Subcutaneous abdominal adipose tissue (tissue), 5 donors: ENCODE measurements around the gene CFAP69.
"Not testable (repeated sequence)": the region's sequence is repeated elsewhere in the genome, so short reads cannot be mapped to it uniquely, and the experiment has no call there.

Source experiments
- H3K27ac ChIP-seq: one replicate; pipeline ENCODE4 v1.7.0; 2013; ENCODE audit warnings: low read depth, mild to moderate bottlenecking, inconsistent platforms, low read length, moderate library complexity
- H3K27me3 ChIP-seq, 5 donors: one replicate each; pipeline ENCODE4 v1.7.0; 2013; ENCODE audit warnings: low read length in 5 of 5, inconsistent platforms in 1 of 5; ENCODE audit not compliant: control insufficient read depth in 5 of 5, insufficient read depth in 4 of 5
- H3K36me3 ChIP-seq, 5 donors: one replicate each; pipeline ENCODE4 v1.7.0; 2013; ENCODE audit warnings: low read length in 5 of 5; ENCODE audit not compliant: control insufficient read depth in 5 of 5, insufficient read depth in 5 of 5
- H3K4me1 ChIP-seq, 5 donors: one replicate each; pipeline ENCODE4 v1.7.0; 2013; ENCODE audit warnings: low read length in 5 of 5, mild to moderate bottlenecking in 3 of 5, moderate library complexity in 1 of 5; ENCODE audit not compliant: control insufficient read depth in 5 of 5, insufficient read depth in 5 of 5
- H3K4me3 ChIP-seq, 5 donors: one replicate each; pipeline ENCODE4 v1.7.0; 2013; ENCODE audit warnings: low read length in 5 of 5, low read depth in 1 of 5
- H3K9ac ChIP-seq, 5 donors: one replicate each; pipeline ENCODE4 v1.7.0; 2013; ENCODE audit warnings: low read length in 5 of 5, mild to moderate bottlenecking in 4 of 5, moderate library complexity in 3 of 5
- H3K9me3 ChIP-seq, 5 donors: one replicate each; pipeline ENCODE4 v1.7.0; 2013; ENCODE audit warnings: low read length in 5 of 5; ENCODE audit not compliant: control insufficient read depth in 5 of 5
- donor health status: healthy.
- donor health status: healthy.
- donor health status: healthy.
- donor health status: healthy.
- donor health status: healthy.

The CFAP69 gene

GRCh38 chr7:90320801-90321494, 76.0 kb downstream of the CFAP69 start, which contains the start of gene FAM237B:
Gene FAM237B (minus strand): TSS chr7:90321304. CDS start chr7:90319748, 1,556 bp downstream.
- Histone ChIP-seq H3K36me3 (no peaks in the 10 kb centered on the region), H3K9me3 (no peaks in the 10 kb centered on the region), H3K27ac (no peak within 1 kb of the TSS), H3K27me3 (peaks cover 24 to 29% (median 26%) of the 10 kb centered on the region in 5 donors), H3K4me1 (peaks cover 0 to 12% (median 10%) of the 10 kb centered on the region in 5 donors), H3K4me3 (peak within 1 kb of the TSS in 2 of 5 donors; percentile 39 to 45), H3K9ac (no peak within 1 kb of the TSS)

GRCh38 chr7:90322837-90323236, 77.9 kb downstream of the CFAP69 start:
- Histone ChIP-seq H3K4me1 (peaks cover 0 to 12% (median 10%) of the 10 kb centered on the region in 5 donors), H3K27ac (no peak overlapping the region), H3K27me3 (peaks cover 24 to 29% (median 26%) of the 10 kb centered on the region in 5 donors), H3K9ac (no peak overlapping the region), H3K9me3 (no peaks in the 10 kb centered on the region), H3K4me3 (no peak overlapping the region), H3K36me3 (no peaks in the 10 kb centered on the region)

GRCh38 chr7:90326500-90326899, 81.5 kb downstream of the CFAP69 start:
- Histone ChIP-seq H3K9ac (no peak overlapping the region), H3K27me3 (peaks cover 8 to 12% (median 9%) of the 10 kb centered on the region in 5 donors), H3K4me1 (peaks cover 0 to 1% (median 0%) of the 10 kb centered on the region in 5 donors), H3K9me3 (no peaks in the 10 kb centered on the region), H3K36me3 (no peaks in the 10 kb centered on the region), H3K4me3 (no peak overlapping the region), H3K27ac (no peak overlapping the region)

GRCh38 chr7:90334193-90334843, 89.3 kb downstream of the CFAP69 start:
- Histone ChIP-seq H3K9ac (no peak overlapping the region), H3K36me3 (no peaks in the 10 kb centered on the region), H3K27ac (no peak overlapping the region), H3K4me3 (no peak overlapping the region), H3K9me3 (no peaks in the 10 kb centered on the region), H3K27me3 (peaks cover 0 to 3% (median 0%) of the 10 kb centered on the region in 5 donors), H3K4me1 (no peaks in the 10 kb centered on the region)

- not testable (repeated sequence) for H3K4me1 ChIP-seq, H3K36me3 ChIP-seq, H3K4me3 ChIP-seq, H3K27ac ChIP-seq, H3K9me3 ChIP-seq, H3K9ac ChIP-seq, H3K27me3 ChIP-seq
Measured at GRCh38 chr7:90334926-90335325, 90.0 kb downstream of the CFAP69 start.

- no peak overlapping the region for H3K9ac ChIP-seq
- no peak overlapping the region for H3K4me3 ChIP-seq
- no peaks in the 10 kb centered on the region for H3K4me1 ChIP-seq
- H3K36me3 ChIP-seq = no peaks in the 10 kb centered on the region
- peaks cover 0 to 3% (median 0%) of the 10 kb centered on the region in 5 donors for H3K27me3 ChIP-seq
- H3K9me3 ChIP-seq = no peaks in the 10 kb centered on the region
- H3K27ac ChIP-seq = no peak overlapping the region
Measured at GRCh38 chr7:90337106-90337505, 92.1 kb downstream of the CFAP69 start.

- Histone ChIP-seq H3K27ac (peak overlapping the region; percentile 96), H3K36me3 (no peaks in the 10 kb centered on the region), H3K4me1 (peaks cover 0 to 20% (median 20%) of the 10 kb centered on the region in 5 donors), H3K9me3 (no peaks in the 10 kb centered on the region), H3K27me3 (no peaks in the 10 kb centered on the region), H3K4me3 (peak overlapping the region in 2 of 5 donors; percentile 98 to 100), H3K9ac (peak overlapping the region in 1 of 5 donors; percentile 99)
Measured at GRCh38 chr7:90345016-90345415, 100.0 kb downstream of the CFAP69 start.

- H3K9ac ChIP-seq = peak overlapping the region; percentile 93 to 100 (median 98)
- H3K9me3 ChIP-seq = no peaks in the 10 kb centered on the region
- H3K27ac ChIP-seq = peak overlapping the region; percentile 96
- peak overlapping the region; percentile 83 to 100 (median 98) for H3K4me3 ChIP-seq
- H3K4me1 ChIP-seq = peaks cover 0 to 20% (median 20%) of the 10 kb centered on the region in 5 donors
- H3K27me3 ChIP-seq = no peaks in the 10 kb centered on the region
- H3K36me3 ChIP-seq = no peaks in the 10 kb centered on the region
Measured at GRCh38 chr7:90345595-90346335, 100.8 kb downstream of the CFAP69 start.

- no peaks in the 10 kb centered on the region for H3K27me3 ChIP-seq
- H3K36me3 ChIP-seq = no peaks in the 10 kb centered on the region
- H3K27ac ChIP-seq = peak within 1 kb of the TSS; percentile 96
Measured at GRCh38 chr7:90346336-90347125, 101.6 kb downstream of the CFAP69 start, which contains the start of gene GTPBP10. Gene GTPBP10 (plus strand): TSS chr7:90346716. CDS start chr7:90346742, 26 bp downstream.

More at GRCh38 chr7:90346336-90347125, 101.6 kb downstream of the CFAP69 start, which contains the start of gene GTPBP10:
- Histone ChIP-seq H3K4me3 (peak within 1 kb of the TSS; percentile 83 to 100 (median 98)), H3K4me1 (peaks cover 0 to 20% (median 20%) of the 10 kb centered on the region in 5 donors), H3K9ac (peak within 1 kb of the TSS; percentile 93 to 100 (median 98)), H3K9me3 (no peaks in the 10 kb centered on the region)
